ENCODE results near the gene GTSE1. TPM values are rescaled to one million over a fixed set of nuclear protein-coding genes. Genes with fewer than 3 reads are reported as not detected.

GTSE1 gene
- total and polyA plus RNA-seq, 2 donors (not counting 1 experiment from before 2014, with no cell fraction given), result 0.17 to 0.39 TPM

DNA sequence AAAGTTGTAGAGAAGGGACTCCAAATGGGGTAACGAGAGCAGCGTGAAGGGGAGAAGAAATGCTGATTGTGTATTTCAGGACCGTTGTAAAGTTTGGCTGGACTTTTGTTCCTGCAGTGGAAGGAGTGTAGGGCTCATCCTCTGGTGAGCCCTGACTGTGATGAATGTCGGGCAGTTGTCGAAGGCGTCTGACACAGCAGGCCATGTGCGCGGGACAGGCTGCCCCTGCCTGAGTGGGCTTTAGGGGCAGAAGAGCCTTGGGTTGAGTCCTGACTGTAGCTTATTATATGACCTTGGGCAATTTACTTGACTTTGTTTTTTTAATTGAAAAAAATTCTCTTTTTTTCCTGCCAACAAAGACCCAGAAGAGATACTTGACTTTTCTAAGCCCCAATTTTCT lies 42.0 kb downstream of the GTSE1 start:
- peaks cover 13 to 16% of the 10 kb centered on the region in 2 donors for H3K4me1 ChIP-seq (ENCODE audit: control insufficient read depth in 2 of 2, insufficient read depth in 2 of 2, low read length in 2 of 2)
- peaks cover 23% of the 10 kb centered on the region for H3K4me1 Mint-ChIP-seq
- H3K27ac ChIP-seq (ENCODE audit: low read length in 2 of 2), result no peak overlapping the region
- no peak overlapping the region for H2AFZ ChIP-seq (ENCODE audit: insufficient read depth, low read depth, low read length, poor library complexity, severe bottlenecking)
- H3K9me3 Mint-ChIP-seq (ENCODE audit: insufficient read depth), result no peaks in the 10 kb centered on the region
- no peak for TF ChIP-seq EZH2 (IDR thresholded peaks at IDR 0.05; ENCODE audit: borderline replicate concordance, insufficient read depth, low read depth, low read length, poor library complexity, severe bottlenecking)
- TF ChIP-seq, protein P1, sequence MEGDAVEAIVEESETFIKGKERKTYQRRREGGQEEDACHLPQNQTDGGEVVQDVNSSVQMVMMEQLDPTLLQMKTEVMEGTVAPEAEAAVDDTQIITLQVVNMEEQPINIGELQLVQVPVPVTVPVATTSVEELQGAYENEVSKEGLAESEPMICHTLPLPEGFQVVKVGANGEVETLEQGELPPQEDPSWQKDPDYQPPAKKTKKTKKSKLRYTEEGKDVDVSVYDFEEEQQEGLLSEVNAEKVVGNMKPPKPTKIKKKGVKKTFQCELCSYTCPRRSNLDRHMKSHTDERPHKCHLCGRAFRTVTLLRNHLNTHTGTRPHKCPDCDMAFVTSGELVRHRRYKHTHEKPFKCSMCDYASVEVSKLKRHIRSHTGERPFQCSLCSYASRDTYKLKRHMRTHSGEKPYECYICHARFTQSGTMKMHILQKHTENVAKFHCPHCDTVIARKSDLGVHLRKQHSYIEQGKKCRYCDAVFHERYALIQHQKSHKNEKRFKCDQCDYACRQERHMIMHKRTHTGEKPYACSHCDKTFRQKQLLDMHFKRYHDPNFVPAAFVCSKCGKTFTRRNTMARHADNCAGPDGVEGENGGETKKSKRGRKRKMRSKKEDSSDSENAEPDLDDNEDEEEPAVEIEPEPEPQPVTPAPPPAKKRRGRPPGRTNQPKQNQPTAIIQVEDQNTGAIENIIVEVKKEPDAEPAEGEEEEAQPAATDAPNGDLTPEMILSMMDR (IDR thresholded peaks at IDR 0.05), result no peak
- no peak overlapping the region for H3K4me3 ChIP-seq (ENCODE audit: control extremely low read depth in 1 of 5, extremely low read depth in 1 of 5, insufficient read depth in 1 of 5, low read depth in 2 of 5, low read length in 4 of 5)
- no peak overlapping the region for H3K4me3 Mint-ChIP-seq
- 100% methylated on average over 8 of the region's 8 CpGs for WGBS (ENCODE audit: insufficient coverage)
- H3K27me3 Mint-ChIP-seq, result no peaks in the 10 kb centered on the region
- CTCF ChIA-PET, result interaction anchor here (1.4 kb wide), 1 partner anchor 29 kb away, joined by 3 read pairs; no protein-coding TSS in a partner anchor
- H3K4me2 ChIP-seq (replicated peaks; ENCODE audit: low read depth, low read length, poor library complexity, severe bottlenecking), result no peak overlapping the region
- POLR2A ChIA-PET, result no interaction called here
- DNase-seq, result no peak
- H3K27ac Mint-ChIP-seq, result no peak overlapping the region
- H3K9me3 ChIP-seq (ENCODE audit: control extremely low read depth in 1 of 3, control insufficient read depth in 2 of 3, insufficient read depth in 1 of 3, low read length in 2 of 3), result peaks cover 0 to 4% (median 0%) of the 10 kb centered on the region in 3 donors
- no peak for ATAC-seq (ENCODE audit: low read depth)
- peaks cover 31% of the 10 kb centered on the region for H4K20me1 ChIP-seq (ENCODE audit: control insufficient read depth, insufficient read depth, low read length, poor library complexity, severe bottlenecking)
- peaks cover 10 to 42% of the 10 kb centered on the region in 2 experiments for H3K36me3 ChIP-seq (replicated peaks in 1 of 2; ENCODE audit: control extremely low read depth in 1 of 2, control insufficient read depth in 1 of 2, extremely low read depth in 1 of 2, insufficient read depth in 2 of 2, low read length in 1 of 2)
- intact Hi-C loops (cut with micrococcal nuclease), result no loop called here
- peaks cover 44% of the 10 kb centered on the region for H3K79me2 ChIP-seq (ENCODE audit: control insufficient read depth, insufficient read depth, low read length)
- H3K27me3 ChIP-seq (replicated peaks in 1 of 4; ENCODE audit: control extremely low read depth in 1 of 4, control insufficient read depth in 3 of 4, insufficient read depth in 4 of 4, low read length in 3 of 4), result no peaks in the 10 kb centered on the region
- H3K9ac ChIP-seq (ENCODE audit: low read length), result no peak overlapping the region

- Histone ChIP-seq H3K9me3 (ENCODE audit: control extremely low read depth in 1 of 3, control insufficient read depth in 2 of 3, insufficient read depth in 1 of 3, low read length in 2 of 3) (peaks cover 0 to 4% (median 0%) of the 10 kb centered on the region in 3 donors), H3K27ac (ENCODE audit: low read length in 2 of 2) (no peak overlapping the region), H3K36me3 (replicated peaks in 1 of 2; ENCODE audit: control extremely low read depth in 1 of 2, control insufficient read depth in 1 of 2, extremely low read depth in 1 of 2, insufficient read depth in 2 of 2, low read length in 1 of 2) (peaks cover 10 to 52% of the 10 kb centered on the region in 2 experiments), H3K4me1 (ENCODE audit: control insufficient read depth in 2 of 2, insufficient read depth in 2 of 2, low read length in 2 of 2) (peaks cover 12 to 13% of the 10 kb centered on the region in 2 donors), H3K4me2 (replicated peaks; ENCODE audit: low read depth, low read length, poor library complexity, severe bottlenecking) (no peak overlapping the region), H4K20me1 (ENCODE audit: control insufficient read depth, insufficient read depth, low read length, poor library complexity, severe bottlenecking) (peaks cover 31% of the 10 kb centered on the region), H2AFZ (ENCODE audit: insufficient read depth, low read depth, low read length, poor library complexity, severe bottlenecking) (no peak overlapping the region), H3K27me3 (replicated peaks in 1 of 4; ENCODE audit: control extremely low read depth in 1 of 4, control insufficient read depth in 3 of 4, insufficient read depth in 4 of 4, low read length in 3 of 4) (no peaks in the 10 kb centered on the region), H3K9ac (ENCODE audit: low read length) (no peak overlapping the region), H3K79me2 (ENCODE audit: control insufficient read depth, insufficient read depth, low read length) (peaks cover 44% of the 10 kb centered on the region), H3K4me3 (ENCODE audit: control extremely low read depth in 1 of 5, extremely low read depth in 1 of 5, insufficient read depth in 1 of 5, low read depth in 2 of 5, low read length in 4 of 5) (no peak overlapping the region)
- H3K4me1 Mint-ChIP-seq, result peaks cover 20% of the 10 kb centered on the region
- H3K4me3 Mint-ChIP-seq, result no peak overlapping the region
- POLR2A ChIA-PET, result no interaction called here
- H3K9me3 Mint-ChIP-seq (ENCODE audit: insufficient read depth), result no peaks in the 10 kb centered on the region
- intact Hi-C loops (cut with micrococcal nuclease), result no loop called here
- CTCF ChIA-PET, result interaction anchor here (0.8 to 1.5 kb wide), 3 partner anchors 23 to 333 kb away, joined by 3 to 4 read pairs (median 3); no protein-coding TSS in a partner anchor
- ATAC-seq (ENCODE audit: low read depth), result no peak
- H3K27me3 Mint-ChIP-seq, result no peaks in the 10 kb centered on the region
- 94% methylated on average over 5 of the region's 5 CpGs for WGBS (ENCODE audit: insufficient coverage)
- H3K27ac Mint-ChIP-seq, result no peak overlapping the region
- TF ChIP-seq, protein P1 (IDR thresholded peaks at IDR 0.05), result no peak
- no peak for TF ChIP-seq EZH2 (IDR thresholded peaks at IDR 0.05; ENCODE audit: borderline replicate concordance, insufficient read depth, low read depth, low read length, poor library complexity, severe bottlenecking)
- DNase-seq, result no peak
Measured at GRCh38 chr22:46339956-46340355, 43.3 kb downstream of the GTSE1 start.

All from B cell (primary cell).